Measurements from ENCODE around the gene RCBTB1.
"Not testable (repeated sequence)": the region's sequence is repeated elsewhere in the genome, so short reads cannot be mapped to it uniquely, and the experiment has no call there.

The RCBTB1 gene

GRCh38 chr13:49527123-49527522 lies 58.2 kb downstream of the RCBTB1 start:
- H3K4me1 Mint-ChIP-seq (ENCODE audit: low read depth), result peaks cover 4% of the 10 kb centered on the region
- peaks cover 12% of the 10 kb centered on the region for H3K36me3 Mint-ChIP-seq
- H3K9me3 Mint-ChIP-seq (ENCODE audit: low read depth), result no peaks in the 10 kb centered on the region
- no peak overlapping the region for H3K4me3 Mint-ChIP-seq
- H3K27me3 Mint-ChIP-seq, result no peaks in the 10 kb centered on the region
- H3K27ac Mint-ChIP-seq, result peak overlapping the region; percentile 22

- no peak overlapping the region for H3K4me3 Mint-ChIP-seq
- peaks cover 1% of the 10 kb centered on the region for H3K4me1 Mint-ChIP-seq (ENCODE audit: low read depth)
- H3K9me3 Mint-ChIP-seq (ENCODE audit: low read depth), result no peaks in the 10 kb centered on the region
- no peaks in the 10 kb centered on the region for H3K27me3 Mint-ChIP-seq
- no peak overlapping the region for H3K27ac Mint-ChIP-seq
- H3K36me3 Mint-ChIP-seq, result peaks cover 6% of the 10 kb centered on the region
Observed at GRCh38 chr13:49524740-49525501, 60.4 kb downstream of the RCBTB1 start.

- no peaks in the 10 kb centered on the region for H3K27me3 Mint-ChIP-seq
- no peak overlapping the region for H3K27ac Mint-ChIP-seq
- no peaks in the 10 kb centered on the region for H3K9me3 Mint-ChIP-seq (ENCODE audit: low read depth)
- H3K4me3 Mint-ChIP-seq, result no peak overlapping the region
- no peaks in the 10 kb centered on the region for H3K4me1 Mint-ChIP-seq (ENCODE audit: low read depth)
- peaks cover 4% of the 10 kb centered on the region for H3K36me3 Mint-ChIP-seq
Observed at GRCh38 chr13:49521224-49521623, 64.1 kb downstream of the RCBTB1 start.

- Mint-ChIP-seq H3K36me3 (peaks cover 12% of the 10 kb centered on the region), H3K9me3 (ENCODE audit: low read depth) (no peaks in the 10 kb centered on the region), H3K27ac (no peak overlapping the region), H3K4me3 (no peak overlapping the region), H3K27me3 (no peaks in the 10 kb centered on the region), H3K4me1 (ENCODE audit: low read depth) (peaks cover 5% of the 10 kb centered on the region)
Observed at GRCh38 chr13:49517461-49517860, 67.9 kb downstream of the RCBTB1 start.

- H3K27ac Mint-ChIP-seq, result no peak overlapping the region
- H3K4me3 Mint-ChIP-seq, result no peak overlapping the region
Observed at GRCh38 chr13:49516467-49516866, 68.9 kb downstream of the RCBTB1 start.

GRCh38 chr13:49512578-49512977 lies 72.8 kb downstream of the RCBTB1 start:
- no peaks in the 10 kb centered on the region for H3K27me3 Mint-ChIP-seq
- H3K4me3 Mint-ChIP-seq, result no peak overlapping the region
- H3K9me3 Mint-ChIP-seq (ENCODE audit: low read depth), result no peaks in the 10 kb centered on the region
- H3K36me3 Mint-ChIP-seq, result peaks cover 16% of the 10 kb centered on the region
- H3K27ac Mint-ChIP-seq, result peak overlapping the region; percentile 7
- peaks cover 10% of the 10 kb centered on the region for H3K4me1 Mint-ChIP-seq (ENCODE audit: low read depth)

More at GRCh38 chr13:49516467-49516866, 68.9 kb downstream of the RCBTB1 start:
- Mint-ChIP-seq H3K36me3 (peaks cover 12% of the 10 kb centered on the region), H3K4me1 (ENCODE audit: low read depth) (peaks cover 5% of the 10 kb centered on the region), H3K9me3 (ENCODE audit: low read depth) (no peaks in the 10 kb centered on the region), H3K27me3 (no peaks in the 10 kb centered on the region)

- Mint-ChIP-seq H3K4me3 (no peak overlapping the region), H3K9me3 (ENCODE audit: low read depth) (no peaks in the 10 kb centered on the region), H3K27me3 (no peaks in the 10 kb centered on the region), H3K36me3 (peaks cover 12% of the 10 kb centered on the region), H3K4me1 (ENCODE audit: low read depth) (peaks cover 36% of the 10 kb centered on the region), H3K27ac (no peak overlapping the region)
Observed at GRCh38 chr13:49503951-49504350, 81.4 kb downstream of the RCBTB1 start.

GRCh38 chr13:49502954-49503353 lies 82.4 kb downstream of the RCBTB1 start:
- Mint-ChIP-seq H3K27ac (peak overlapping the region; percentile 46), H3K9me3 (ENCODE audit: low read depth) (no peaks in the 10 kb centered on the region)

GRCh38 chr13:49499889-49500660 lies 85.3 kb downstream of the RCBTB1 start:
- Mint-ChIP-seq H3K9me3 (ENCODE audit: low read depth) (no peaks in the 10 kb centered on the region), H3K4me3 (peak overlapping the region; percentile 33), H3K27ac (peak overlapping the region; percentile 96), H3K27me3 (no peaks in the 10 kb centered on the region), H3K36me3 (peaks cover 23% of the 10 kb centered on the region), H3K4me1 (ENCODE audit: low read depth) (peaks cover 51% of the 10 kb centered on the region)

More at GRCh38 chr13:49502954-49503353, 82.4 kb downstream of the RCBTB1 start:
- no peak overlapping the region for H3K4me3 Mint-ChIP-seq
- peaks cover 44% of the 10 kb centered on the region for H3K4me1 Mint-ChIP-seq (ENCODE audit: low read depth)
- H3K27me3 Mint-ChIP-seq, result no peaks in the 10 kb centered on the region
- H3K36me3 Mint-ChIP-seq, result peaks cover 15% of the 10 kb centered on the region

- Mint-ChIP-seq H3K36me3 (peaks cover 21% of the 10 kb centered on the region), H3K27me3 (no peaks in the 10 kb centered on the region), H3K4me3 (peak overlapping the region; percentile 11), H3K27ac (peak overlapping the region; percentile 96), H3K9me3 (ENCODE audit: low read depth) (no peaks in the 10 kb centered on the region), H3K4me1 (ENCODE audit: low read depth) (peaks cover 48% of the 10 kb centered on the region)
Observed at GRCh38 chr13:49498206-49498605, 87.2 kb downstream of the RCBTB1 start.

GRCh38 chr13:49497272-49497671 lies 88.1 kb downstream of the RCBTB1 start:
- Mint-ChIP-seq H3K27ac (peak overlapping the region; percentile 96), H3K27me3 (no peaks in the 10 kb centered on the region), H3K4me3 (peak overlapping the region; percentile 92), H3K36me3 (peaks cover 18% of the 10 kb centered on the region), H3K9me3 (ENCODE audit: low read depth) (no peaks in the 10 kb centered on the region), H3K4me1 (ENCODE audit: low read depth) (peaks cover 47% of the 10 kb centered on the region)

- Mint-ChIP-seq H3K4me1 (ENCODE audit: low read depth) (peaks cover 47% of the 10 kb centered on the region), H3K36me3 (peaks cover 18% of the 10 kb centered on the region), H3K4me3 (peak overlapping the region; percentile 92), H3K27ac (peak overlapping the region; percentile 96)
- H3K9me3 Mint-ChIP-seq (ENCODE audit: low read depth); H3K27me3 Mint-ChIP-seq: not testable (repeated sequence)
Observed at GRCh38 chr13:49496837-49497236, 88.5 kb downstream of the RCBTB1 start.

- Mint-ChIP-seq H3K36me3 (peaks cover 18% of the 10 kb centered on the region), H3K9me3 (ENCODE audit: low read depth) (no peaks in the 10 kb centered on the region), H3K27ac (peak within 1 kb of the TSS; percentile 97), H3K4me3 (peak within 1 kb of the TSS; percentile 93), H3K4me1 (ENCODE audit: low read depth) (peaks cover 45% of the 10 kb centered on the region), H3K27me3 (no peaks in the 10 kb centered on the region)
Observed at GRCh38 chr13:49495783-49496762, 89.3 kb downstream of the RCBTB1 start, which contains the start of gene PHF11. PHF11 (plus strand) TSS chr13:49495953; CDS start chr13:49496002, 49 bp downstream.

GRCh38 chr13:49494645-49495044 lies 90.7 kb downstream of the RCBTB1 start:
- Mint-ChIP-seq H3K27ac (peak overlapping the region; percentile 97), H3K9me3 (ENCODE audit: low read depth) (no peaks in the 10 kb centered on the region), H3K27me3 (no peaks in the 10 kb centered on the region), H3K4me1 (ENCODE audit: low read depth) (peaks cover 34% of the 10 kb centered on the region), H3K4me3 (peak overlapping the region; percentile 93), H3K36me3 (peaks cover 15% of the 10 kb centered on the region)

All from activated naive CD8-positive, alpha-beta T cell (primary cell).